Loucy (cell line): ENCODE data around the gene DNAI7.

ENCODE experiments used
- H2AFZ ChIP-seq: fragments of 200-600 bp; sonication (generic); 2 replicates; pipeline ENCODE4 v1.6.0; 2016; ENCODE audit warnings: antibody characterized with exemption, mild to moderate bottlenecking, low read length, moderate library complexity
- H3F3A ChIP-seq: fragments of 200-600 bp; 2 replicates; pipeline ENCODE4 v1.6.0; 2016; ENCODE audit warnings: antibody characterized with exemption, low read depth, mild to moderate bottlenecking
- H3K27me3 ChIP-seq: fragments of 200-600 bp; sonication (generic); 2 replicates; pipeline ENCODE4 v1.6.1; 2014; ENCODE audit warnings: low read length, mild to moderate bottlenecking; ENCODE audit not compliant: insufficient read depth, poor library complexity, severe bottlenecking
- H3K36me3 ChIP-seq: fragments of 200-600 bp; sonication (generic); 2 replicates; pipeline ENCODE4 v1.6.1; 2016; ENCODE audit warnings: low read length; ENCODE audit not compliant: insufficient read depth
- H3K4me1 ChIP-seq: fragments of 200-600 bp; sonication (generic); 2 replicates; pipeline ENCODE4 v1.5.1; 2014; ENCODE audit warnings: low read length, mild to moderate bottlenecking; ENCODE audit not compliant: insufficient read depth, poor library complexity, severe bottlenecking
- H3K4me2 ChIP-seq: fragments of 200-600 bp; sonication (generic); 2 replicates; pipeline ENCODE4 v1.6.0; 2014; ENCODE audit warnings: antibody characterized with exemption, low read length, low read depth, mild to moderate bottlenecking; ENCODE audit not compliant: poor library complexity, severe bottlenecking
- H3K4me3 ChIP-seq: fragments of 200-600 bp; sonication (generic); 2 replicates; pipeline ENCODE4 v1.5.1; 2014; ENCODE audit warnings: low read length, mild to moderate bottlenecking, mixed read lengths; ENCODE audit not compliant: poor library complexity, severe bottlenecking
- H3K79me2 ChIP-seq: fragments of 200-600 bp; sonication (generic); 2 replicates; pipeline ENCODE4 v1.6.1; 2014; ENCODE audit warnings: low read length; ENCODE audit not compliant: insufficient read depth
- H3K9ac ChIP-seq: fragments of 200-600 bp; sonication (generic); 2 replicates; pipeline ENCODE4 v1.6.0; 2014; ENCODE audit warnings: mild to moderate bottlenecking, low read depth, low read length, moderate library complexity; ENCODE audit not compliant: poor library complexity, severe bottlenecking
- H3K9me2 ChIP-seq: fragments of 200-600 bp; sonication (generic); replicated peaks from 2 replicates; pipeline ENCODE4 v1.6.1; 2016; ENCODE audit warnings: low read depth, low read length, mixed read lengths
- H3K9me3 ChIP-seq: fragments of 200-600 bp; sonication (generic); 2 replicates; pipeline ENCODE4 v1.6.1; 2014; ENCODE audit warnings: mild to moderate bottlenecking, antibody characterized with exemption, low read length, low read depth; ENCODE audit not compliant: insufficient read depth
- H4K20me1 ChIP-seq: fragments of 200-600 bp; sonication (generic); 2 replicates; pipeline ENCODE4 v1.6.0; 2014; ENCODE audit warnings: antibody characterized with exemption, low read length, mild to moderate bottlenecking; ENCODE audit not compliant: insufficient read depth, poor library complexity, severe bottlenecking
- CTCF ChIP-seq: fragments of 200-600 bp; sonication (generic); conservative IDR thresholded peaks from 2 replicates; pipeline ENCODE4 v1.5.1; 2014; ENCODE audit warnings: mild to moderate bottlenecking, antibody characterized with exemption, low read length
- EZH2phosphoT487 ChIP-seq: fragments of 200-600 bp; IDR thresholded peaks from 2 replicates; pipeline ENCODE4 v1.6.1; 2018; ENCODE audit warnings: antibody characterized with exemption, mild to moderate bottlenecking, moderate library complexity, borderline replicate concordance

DNAI7 gene

DNA sequence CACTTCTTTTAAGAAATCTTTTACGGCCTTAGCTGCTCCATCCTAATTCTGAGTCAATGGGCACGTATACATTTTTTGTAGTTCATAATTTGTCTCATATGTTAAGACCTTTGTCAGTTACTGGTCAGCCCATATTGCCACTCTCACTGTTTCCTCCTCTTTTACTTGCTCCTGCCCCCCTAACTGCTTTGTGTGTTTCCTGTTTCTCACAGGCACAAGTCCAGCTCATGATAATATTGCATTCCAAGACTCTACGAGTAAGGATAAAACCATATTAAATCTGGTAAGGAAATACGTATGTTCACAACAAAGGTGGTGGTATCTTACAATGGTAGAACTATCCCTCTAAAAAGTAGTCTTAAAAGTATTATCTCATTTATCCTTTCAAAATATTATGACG lies 111.7 kb downstream of the DNAI7 start:
- peaks cover 71% of the 10 kb centered on the region for H3K36me3 ChIP-seq
- H3K9me3 ChIP-seq, result no peaks in the 10 kb centered on the region
- H3K4me1 ChIP-seq, result peaks cover 60% of the 10 kb centered on the region
- H3K4me3 ChIP-seq, result peak overlapping the region; percentile 4
- H2AFZ ChIP-seq, result no peak overlapping the region; the same call in 1 of the 2 replicates
- H3K9me2 ChIP-seq, result no peaks in the 10 kb centered on the region
- H3K27me3 ChIP-seq, result no peaks in the 10 kb centered on the region
- H3F3A ChIP-seq, result no peaks in the 10 kb centered on the region
- peaks cover 5% of the 10 kb centered on the region; the same call in 1 of the 2 replicates for H3K79me2 ChIP-seq
- H3K4me2 ChIP-seq, result peak overlapping the region; percentile 49
- no peaks in the 10 kb centered on the region for H4K20me1 ChIP-seq
- peak overlapping the region; percentile 63 for H3K9ac ChIP-seq
- no peak for TF ChIP-seq EZH2phosphoT487
- no peak for TF ChIP-seq CTCF

- H3K4me1 ChIP-seq, result peaks cover 54% of the 10 kb centered on the region
- H3K9me3 ChIP-seq, result no peaks in the 10 kb centered on the region
- H3F3A ChIP-seq, result no peaks in the 10 kb centered on the region
Measured at GRCh38 chr12:25082628-25083027, 112.3 kb downstream of the DNAI7 start.

DNA sequence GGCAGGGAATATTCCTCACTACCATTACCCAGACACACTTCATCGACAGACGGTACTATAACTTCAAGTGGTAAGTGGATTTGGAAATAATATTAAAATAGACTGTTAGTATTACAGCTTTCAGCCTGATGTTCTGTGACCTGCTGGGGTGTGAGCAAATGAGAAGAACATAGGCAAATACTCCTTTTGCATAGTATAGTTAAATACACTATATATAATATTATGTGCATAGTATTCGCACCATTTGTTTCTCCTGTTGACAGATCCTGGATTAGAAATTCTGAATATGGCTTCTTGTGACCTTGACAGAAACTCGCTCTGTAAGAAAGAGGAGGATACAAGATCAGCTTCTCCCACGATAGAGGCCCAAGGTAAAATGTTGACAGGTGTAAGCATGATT lies 115.6 kb downstream of the DNAI7 start:
- Histone ChIP-seq H3K36me3 (peaks cover 52% of the 10 kb centered on the region), H3F3A (no peaks in the 10 kb centered on the region)
- no peak for TF ChIP-seq EZH2phosphoT487
- no peak for TF ChIP-seq CTCF

More at GRCh38 chr12:25082628-25083027, 112.3 kb downstream of the DNAI7 start:
- H4K20me1 ChIP-seq, result no peaks in the 10 kb centered on the region
- H3K36me3 ChIP-seq, result peaks cover 77% of the 10 kb centered on the region
- no peaks in the 10 kb centered on the region for H3K9me2 ChIP-seq
- no peak for TF ChIP-seq EZH2phosphoT487
- TF ChIP-seq CTCF, result no peak
- H2AFZ ChIP-seq, result no peak overlapping the region
- peak overlapping the region; percentile 4 for H3K4me3 ChIP-seq
- H3K27me3 ChIP-seq, result no peaks in the 10 kb centered on the region
- H3K9ac ChIP-seq, result peak overlapping the region; percentile 63
- H3K79me2 ChIP-seq, result peaks cover 10% of the 10 kb centered on the region
- peak overlapping the region; percentile 49 for H3K4me2 ChIP-seq

More for the DNA sequence above, 115.6 kb downstream of the DNAI7 start:
- Histone ChIP-seq H3K9me3 (no peaks in the 10 kb centered on the region), H3K4me1 (peaks cover 34% of the 10 kb centered on the region), H2AFZ (no peak overlapping the region), H3K9ac (no peak overlapping the region), H3K4me2 (no peak overlapping the region), H3K4me3 (no peak overlapping the region), H3K27me3 (no peaks in the 10 kb centered on the region), H3K9me2 (no peaks in the 10 kb centered on the region), H3K79me2 (peaks cover 13% of the 10 kb centered on the region), H4K20me1 (no peaks in the 10 kb centered on the region)
